Activated CD8-positive, alpha-beta T cell treated with anti-CD3 and anti-CD28 coated beads, Interleukin-2, amount 10 ng/mL, durations not matched to agents 7 days and 5 days (primary cell): ENCODE results near the gene MRTO4. TPM values are rescaled to one million over a fixed set of nuclear protein-coding genes. Genes with fewer than 3 reads are reported as not detected.
"Not testable (repeated sequence)": the region's sequence is repeated elsewhere in the genome, so short reads cannot be mapped to it uniquely, and the experiment has no call there.

Experiments
- ATAC-seq: fragments of 150-1000 bp; cut with Tn5 transposase; one replicate; pipeline ENCODE4 v1.10.0; 2021; ENCODE audit warnings: moderate library complexity
- CTCF ChIA-PET: fragments of 350-600 bp; sonication (Branson Sonifier 250); formaldehyde crosslinking; loops from one replicate; lab custom pipeline; 2021; ENCODE audit warnings: antibody characterized with exemption; lab: Charles Lee
- POLR2A ChIA-PET: fragments of 350-600 bp; sonication (Branson Sonifier 250); formaldehyde crosslinking; loops from one replicate; lab custom pipeline; 2021; ENCODE audit warnings: antibody characterized with exemption; lab: Charles Lee
- DNase-seq: peaks from one replicate; pipeline ENCODE4 v3.0.0-alpha.2; 2020
- H3K27ac Mint-ChIP-seq: one replicate; pipeline ENCODE4 v1.8.0; 2021; ENCODE audit warnings: mild to moderate bottlenecking, mixed read lengths
- H3K27me3 Mint-ChIP-seq: one replicate; pipeline ENCODE4 v1.8.0; 2021; ENCODE audit warnings: low read depth, mixed read lengths
- H3K36me3 Mint-ChIP-seq: one replicate; pipeline ENCODE4 v1.8.0; 2021; ENCODE audit warnings: low read depth, mixed read lengths
- H3K4me1 Mint-ChIP-seq: one replicate; pipeline ENCODE4 v1.8.0; 2021; ENCODE audit warnings: low read depth, mixed read lengths
- H3K4me3 Mint-ChIP-seq: one replicate; pipeline ENCODE4 v1.8.0; 2021; ENCODE audit warnings: mild to moderate bottlenecking, mixed read lengths
- H3K9me3 Mint-ChIP-seq: one replicate; pipeline ENCODE4 v1.8.0; 2022; ENCODE audit warnings: mixed read lengths; ENCODE audit not compliant: insufficient read depth
- total RNA-seq, 2 experiments: library from RNA; stranded (reverse); gene quantifications; one replicate each; pipeline ENCODE4 v1.2.3, GENCODE V29; 2021

The MRTO4 gene
- total RNA-seq, 2 experiments from 2014 or later: 43.5 to 44.4 TPM

DNA sequence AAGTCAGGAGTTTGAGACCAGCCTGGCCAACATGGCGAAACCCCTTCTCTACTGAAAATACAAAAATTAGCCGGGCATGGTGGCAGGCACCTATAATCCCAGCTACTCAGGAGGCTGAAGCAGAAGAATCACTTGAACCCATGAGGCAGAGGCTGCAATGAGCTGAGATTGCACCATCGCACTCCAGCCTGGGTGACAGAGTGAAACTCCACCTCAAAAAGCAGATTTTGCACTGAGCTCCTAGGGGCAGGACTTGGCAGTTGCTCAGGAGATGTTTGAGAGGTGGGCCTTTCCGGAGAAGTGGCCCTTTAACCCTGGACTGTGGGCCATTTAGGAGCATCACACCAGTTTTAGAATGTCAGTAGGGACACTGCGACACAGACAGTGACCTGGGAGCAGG, 4.7 kb downstream of the MRTO4 start:
- H3K36me3 Mint-ChIP-seq: peaks cover 20% of the 10 kb centered on the region
- POLR2A ChIA-PET, CTCF ChIA-PET, H3K9me3 Mint-ChIP-seq, H3K4me3 Mint-ChIP-seq, DNase-seq, H3K27ac Mint-ChIP-seq, H3K27me3 Mint-ChIP-seq, ATAC-seq: not testable (repeated sequence)
- H3K4me1 Mint-ChIP-seq: peaks cover 15% of the 10 kb centered on the region

- ATAC-seq (no peak), DNase-seq (no peak)
- H3K4me1 Mint-ChIP-seq: peaks cover 15% of the 10 kb centered on the region
- H3K4me3 Mint-ChIP-seq: no peak overlapping the region
- ChIA-PET CTCF (no interaction called here), POLR2A (no interaction called here)
- peaks cover 19% of the 10 kb centered on the region for H3K36me3 Mint-ChIP-seq
- no peak overlapping the region for H3K27ac Mint-ChIP-seq
- H3K9me3 Mint-ChIP-seq: no peaks in the 10 kb centered on the region
- no peaks in the 10 kb centered on the region for H3K27me3 Mint-ChIP-seq
Measured at GRCh38 chr1:19257178-19257914, 5.7 kb downstream of the MRTO4 start.

DNA sequence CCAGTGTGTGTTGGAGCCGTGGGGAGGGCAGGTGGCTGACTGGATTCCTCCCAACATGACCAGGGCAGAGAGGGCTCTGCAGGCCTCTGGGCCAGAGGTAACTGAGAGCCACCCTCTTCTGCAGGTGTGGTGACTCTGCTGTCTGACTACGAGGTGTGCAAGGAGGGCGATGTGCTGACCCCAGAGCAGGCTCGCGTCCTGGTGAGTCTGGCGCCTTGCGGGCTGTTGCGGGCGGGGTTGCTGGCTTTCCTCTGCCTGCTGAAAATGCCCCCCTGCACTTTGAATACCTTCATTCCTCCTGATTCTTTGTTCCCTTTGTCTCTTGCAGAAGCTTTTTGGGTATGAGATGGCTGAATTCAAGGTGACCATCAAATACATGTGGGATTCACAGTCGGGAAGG, 6.7 kb downstream of the MRTO4 start:
- ATAC-seq: no peak
- H3K9me3 Mint-ChIP-seq: no peaks in the 10 kb centered on the region
- no peak overlapping the region for H3K27ac Mint-ChIP-seq
- no peak overlapping the region for H3K4me3 Mint-ChIP-seq
- H3K36me3 Mint-ChIP-seq: peaks cover 19% of the 10 kb centered on the region
- ChIA-PET CTCF (no interaction called here), POLR2A (no interaction called here)
- peaks cover 8% of the 10 kb centered on the region for H3K4me1 Mint-ChIP-seq
- no peaks in the 10 kb centered on the region for H3K27me3 Mint-ChIP-seq
- DNase-seq: no peak

- ChIA-PET POLR2A (interaction anchor here (1.0 kb wide), 1 partner anchor 9 kb away, joined by 3 read pairs; the partner anchor contains the start of genes EMC1 and MRTO4), CTCF (no interaction called here)
- no peak overlapping the region for H3K27ac Mint-ChIP-seq
- no peaks in the 10 kb centered on the region for H3K9me3 Mint-ChIP-seq
- H3K27me3 Mint-ChIP-seq: no peaks in the 10 kb centered on the region
- peaks cover 19% of the 10 kb centered on the region for H3K36me3 Mint-ChIP-seq
- no peak for DNase-seq
- no peak for ATAC-seq
- no peaks in the 10 kb centered on the region for H3K4me1 Mint-ChIP-seq
- H3K4me3 Mint-ChIP-seq: no peak overlapping the region
Measured at GRCh38 chr1:19260211-19261138, 8.9 kb downstream of the MRTO4 start.

DNA sequence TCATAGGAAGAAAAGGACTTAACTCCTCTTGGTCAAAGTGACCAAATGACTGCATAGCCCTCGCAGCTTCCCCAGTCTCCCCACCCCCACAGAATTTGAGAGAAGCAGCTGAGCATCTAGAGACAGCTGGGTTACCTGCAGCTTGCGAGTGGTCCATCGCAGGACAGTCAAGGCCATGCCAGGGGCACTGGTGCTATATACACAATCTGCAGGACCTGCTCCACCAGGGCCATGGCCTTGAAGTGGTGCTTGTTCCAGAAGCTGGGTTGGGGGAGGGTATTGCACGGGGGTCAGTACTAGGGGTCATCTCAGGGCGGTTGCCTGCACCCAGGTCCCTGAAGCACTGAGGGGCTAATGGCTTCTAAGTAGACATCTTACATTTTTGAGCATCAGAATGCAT, 10.4 kb downstream of the MRTO4 start:
- H3K27me3 Mint-ChIP-seq: no peaks in the 10 kb centered on the region
- ATAC-seq (no peak), DNase-seq (no peak)
- no peaks in the 10 kb centered on the region for H3K9me3 Mint-ChIP-seq
- no peaks in the 10 kb centered on the region for H3K4me1 Mint-ChIP-seq
- no peak overlapping the region for H3K27ac Mint-ChIP-seq
- ChIA-PET POLR2A (no interaction called here), CTCF (no interaction called here)
- H3K36me3 Mint-ChIP-seq: peaks cover 11% of the 10 kb centered on the region
- no peak overlapping the region for H3K4me3 Mint-ChIP-seq

DNA sequence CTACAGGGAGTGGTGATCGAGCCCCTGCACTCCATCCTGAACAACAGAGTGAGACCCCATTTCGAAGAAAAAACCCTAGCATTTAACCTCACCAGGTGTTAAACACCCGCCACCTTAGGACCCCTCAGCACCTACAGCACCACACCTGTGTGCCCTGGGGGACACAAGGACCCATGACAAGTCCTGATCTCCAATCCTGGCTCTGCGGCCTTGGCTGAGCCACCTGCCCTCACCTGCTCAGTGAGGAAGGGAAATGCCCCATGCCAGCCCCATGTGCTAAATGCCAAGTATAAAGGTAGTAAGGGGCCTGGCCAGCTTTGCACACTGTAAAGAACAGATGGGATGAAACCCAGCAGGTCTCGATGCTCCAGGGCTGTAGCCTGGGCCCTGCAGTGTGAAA, 11.1 kb downstream of the MRTO4 start:
- DNase-seq (no peak), ATAC-seq (no peak)
- H3K36me3 Mint-ChIP-seq: peaks cover 8% of the 10 kb centered on the region
- CTCF ChIA-PET: no interaction called here
- no peaks in the 10 kb centered on the region for H3K9me3 Mint-ChIP-seq
- H3K27me3 Mint-ChIP-seq: no peaks in the 10 kb centered on the region
- no peaks in the 10 kb centered on the region for H3K4me1 Mint-ChIP-seq
- POLR2A ChIA-PET: interaction anchor here (1.3 kb wide), 1 partner anchor 12 kb away, joined by 4 read pairs; the partner anchor contains the start of gene EMC1
- no peak overlapping the region for H3K27ac Mint-ChIP-seq
- no peak overlapping the region for H3K4me3 Mint-ChIP-seq

- ChIA-PET CTCF (no interaction called here), POLR2A (no interaction called here)
- Mint-ChIP-seq H3K36me3 (no peaks in the 10 kb centered on the region), H3K27ac (no peak overlapping the region), H3K4me1 (peaks cover 2% of the 10 kb centered on the region), H3K4me3 (no peak overlapping the region), H3K9me3 (no peaks in the 10 kb centered on the region), H3K27me3 (peaks cover 9% of the 10 kb centered on the region)
- DNase-seq (no peak), ATAC-seq (no peak)
Measured at GRCh38 chr1:19268445-19268844, 16.8 kb downstream of the MRTO4 start.

GRCh38 chr1:19269427-19270342, 18.1 kb downstream of the MRTO4 start:
- peaks cover 14% of the 10 kb centered on the region for H3K27me3 Mint-ChIP-seq
- CTCF ChIA-PET, H3K9me3 Mint-ChIP-seq, H3K4me3 Mint-ChIP-seq, POLR2A ChIA-PET, H3K27ac Mint-ChIP-seq, H3K4me1 Mint-ChIP-seq, ATAC-seq, DNase-seq, H3K36me3 Mint-ChIP-seq: not testable (repeated sequence)

- ATAC-seq, POLR2A ChIA-PET, H3K4me3 Mint-ChIP-seq, H3K4me1 Mint-ChIP-seq, H3K36me3 Mint-ChIP-seq, DNase-seq, H3K9me3 Mint-ChIP-seq, H3K27ac Mint-ChIP-seq, CTCF ChIA-PET: not testable (repeated sequence)
- peaks cover 15% of the 10 kb centered on the region for H3K27me3 Mint-ChIP-seq
Measured at GRCh38 chr1:19270343-19270730, 18.7 kb downstream of the MRTO4 start.

DNA sequence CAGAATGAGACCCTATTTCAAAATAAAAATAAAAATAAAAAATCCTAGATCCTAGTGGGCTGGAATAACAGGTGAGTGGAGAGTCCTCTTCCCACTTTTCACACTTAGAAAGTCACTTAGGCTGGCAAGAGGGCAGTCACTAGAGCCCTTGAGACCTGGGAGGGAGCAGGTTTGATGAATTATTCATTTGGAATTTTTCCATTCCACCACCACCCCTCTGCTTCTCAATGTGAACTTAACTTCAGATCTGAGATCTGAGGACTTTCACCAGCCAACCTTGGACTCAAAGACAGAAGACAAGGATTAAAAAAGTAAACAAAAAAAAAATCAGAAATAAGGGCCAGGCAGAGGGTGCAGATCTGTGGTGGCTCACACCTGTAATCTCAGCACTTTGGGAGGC, 20.5 kb downstream of the MRTO4 start:
- ChIA-PET POLR2A (no interaction called here), CTCF (no interaction called here)
- Mint-ChIP-seq H3K9me3 (no peaks in the 10 kb centered on the region), H3K27me3 (peaks cover 20% of the 10 kb centered on the region), H3K27ac (no peak overlapping the region), H3K36me3 (no peaks in the 10 kb centered on the region), H3K4me1 (peaks cover 2% of the 10 kb centered on the region), H3K4me3 (no peak overlapping the region)
- DNase-seq: no peak
- ATAC-seq: no peak

DNA sequence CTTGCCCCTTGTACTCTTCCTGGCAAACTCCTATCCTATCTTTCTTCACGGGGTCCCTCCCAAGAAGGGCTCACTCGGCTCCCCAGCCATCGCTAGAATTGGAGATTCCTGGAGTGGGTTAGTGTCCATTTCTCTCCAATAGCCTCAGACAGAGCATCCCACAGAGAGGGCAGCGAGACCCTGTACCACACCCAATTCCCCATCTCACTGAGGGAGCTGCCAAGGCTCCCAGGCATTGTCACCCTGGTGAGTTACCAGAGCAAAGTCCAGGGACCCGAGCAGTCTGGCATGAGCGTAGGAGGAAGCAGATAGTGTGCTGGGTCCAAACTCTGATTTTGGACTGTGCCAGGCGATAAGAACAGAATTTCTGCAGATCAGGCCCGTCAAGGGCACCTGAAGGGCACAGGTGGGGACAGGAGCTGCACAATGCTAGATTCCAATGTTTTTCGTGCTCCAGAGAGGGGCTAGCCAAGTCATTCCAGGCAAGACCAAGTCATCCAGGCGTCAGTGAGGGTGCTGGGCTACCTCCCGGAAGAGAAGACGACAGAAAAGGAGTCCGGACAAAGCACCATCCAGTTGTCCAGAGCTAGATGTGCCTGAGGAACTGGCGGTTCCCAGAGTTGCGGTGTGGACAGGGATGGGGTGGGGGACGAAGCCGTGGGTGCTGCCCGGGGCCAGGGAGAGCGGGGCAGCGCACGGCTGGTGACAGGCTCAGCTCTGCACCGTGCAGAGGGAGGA, 21.7 kb downstream of the MRTO4 start:
- H3K9me3 Mint-ChIP-seq: no peaks in the 10 kb centered on the region
- DNase-seq: no peak

More for the DNA sequence above, 21.7 kb downstream of the MRTO4 start:
- no peak for ATAC-seq
- no peak overlapping the region for H3K27ac Mint-ChIP-seq
- POLR2A ChIA-PET: no interaction called here
- no peak overlapping the region for H3K4me3 Mint-ChIP-seq
- CTCF ChIA-PET: no interaction called here
- peaks cover 20% of the 10 kb centered on the region for H3K27me3 Mint-ChIP-seq
- peaks cover 2% of the 10 kb centered on the region for H3K4me1 Mint-ChIP-seq
- H3K36me3 Mint-ChIP-seq: no peaks in the 10 kb centered on the region
